Mesothelial cell of epicardium (in vitro differentiated cells): ENCODE results near the gene LRRC37A. TPM values are rescaled to one million over a fixed set of nuclear protein-coding genes. Genes with fewer than 3 reads are reported as not detected.
"Not testable (repeated sequence)": the region's sequence is repeated elsewhere in the genome, so short reads cannot be mapped to it uniquely, and the experiment has no call there.

Experiments
- DNase-seq, 2 experiments: peaks; one replicate each; pipeline ENCODE4 v3.0.0; 2021; ENCODE audit warnings: low spot score in 2 of 2; ENCODE audit not compliant: unreplicated experiment in 2 of 2
- H3K27ac Mint-ChIP-seq: 2 replicates; pipeline ENCODE4 v1.8.0; 2021; ENCODE audit warnings: mixed read lengths
- H3K27me3 Mint-ChIP-seq: 2 replicates; pipeline ENCODE4 v1.8.0; 2021; ENCODE audit warnings: low read depth, mixed read lengths
- H3K36me3 Mint-ChIP-seq: 2 replicates; pipeline ENCODE4 v1.8.0; 2021; ENCODE audit warnings: mixed read lengths
- H3K4me1 Mint-ChIP-seq: 2 replicates; pipeline ENCODE4 v1.8.0; 2021; ENCODE audit warnings: mixed read lengths
- H3K4me3 Mint-ChIP-seq: 2 replicates; pipeline ENCODE4 v1.8.0; 2021; ENCODE audit warnings: mild to moderate bottlenecking, moderate library complexity, mixed read lengths
- H3K9me3 Mint-ChIP-seq: 2 replicates; pipeline ENCODE4 v1.8.0; 2021; ENCODE audit warnings: mixed read lengths
- CTCF ChIP-seq: fragments of 200-600 bp; sonication (generic); IDR thresholded peaks from one replicate; pipeline ENCODE4 v1.5.0; 2021; ENCODE audit warnings: antibody characterized with exemption; ENCODE audit not compliant: unreplicated experiment
- total RNA-seq: library from RNA; stranded (reverse); gene quantifications from 3 replicates; pipeline ENCODE4 v1.2.1, GENCODE V29; 2021

The LRRC37A gene
- total RNA-seq, 1 donor from 2014 or later = 7.3 TPM

- no peaks in the 10 kb centered on the region for H3K9me3 Mint-ChIP-seq
- no peak for TF ChIP-seq CTCF
- H3K4me3 Mint-ChIP-seq = no peak overlapping the region
- no peaks in the 10 kb centered on the region for H3K36me3 Mint-ChIP-seq
- H3K27ac Mint-ChIP-seq = no peak overlapping the region
- no peaks in the 10 kb centered on the region for H3K4me1 Mint-ChIP-seq
- peaks cover 48% of the 10 kb centered on the region for H3K27me3 Mint-ChIP-seq
- no peak for DNase-seq
Observed at GRCh38 chr17:46274238-46274637, 20.7 kb upstream of the LRRC37A start.

GRCh38 chr17:46276728-46277479, 18.0 kb upstream of the LRRC37A start:
- not testable (repeated sequence) for DNase-seq, H3K9me3 Mint-ChIP-seq, H3K4me1 Mint-ChIP-seq, H3K27ac Mint-ChIP-seq, H3K36me3 Mint-ChIP-seq, H3K4me3 Mint-ChIP-seq
- peaks cover 32% of the 10 kb centered on the region for H3K27me3 Mint-ChIP-seq

GRCh38 chr17:46281336-46281735, 13.6 kb upstream of the LRRC37A start:
- not testable (repeated sequence) for H3K9me3 Mint-ChIP-seq, H3K36me3 Mint-ChIP-seq, H3K27ac Mint-ChIP-seq, H3K27me3 Mint-ChIP-seq, H3K4me3 Mint-ChIP-seq, H3K4me1 Mint-ChIP-seq, DNase-seq

GRCh38 chr17:46282635-46283034, 12.3 kb upstream of the LRRC37A start:
- peak in 1 of 2 experiments; percentile 25 for DNase-seq
- not testable (repeated sequence) for H3K4me1 Mint-ChIP-seq, H3K27ac Mint-ChIP-seq, H3K9me3 Mint-ChIP-seq, H3K36me3 Mint-ChIP-seq, H3K4me3 Mint-ChIP-seq, H3K27me3 Mint-ChIP-seq

- H3K9me3 Mint-ChIP-seq = not testable (repeated sequence)
Observed at GRCh38 chr17:46284467-46284866, 10.5 kb upstream of the LRRC37A start.

GRCh38 chr17:46285500-46285899, 9.4 kb upstream of the LRRC37A start:
- H3K4me3 Mint-ChIP-seq, H3K36me3 Mint-ChIP-seq, H3K4me1 Mint-ChIP-seq, H3K9me3 Mint-ChIP-seq, DNase-seq, H3K27me3 Mint-ChIP-seq, H3K27ac Mint-ChIP-seq: not testable (repeated sequence)

More at GRCh38 chr17:46284467-46284866, 10.5 kb upstream of the LRRC37A start:
- H3K36me3 Mint-ChIP-seq, DNase-seq, H3K4me1 Mint-ChIP-seq, H3K4me3 Mint-ChIP-seq, H3K27ac Mint-ChIP-seq, H3K27me3 Mint-ChIP-seq: not testable (repeated sequence)

- not testable (repeated sequence) for DNase-seq, H3K36me3 Mint-ChIP-seq, H3K27me3 Mint-ChIP-seq, H3K9me3 Mint-ChIP-seq, H3K4me1 Mint-ChIP-seq, H3K4me3 Mint-ChIP-seq
- peak overlapping the region; percentile 26 for H3K27ac Mint-ChIP-seq
- TF ChIP-seq CTCF = peak; percentile 78
Observed at GRCh38 chr17:46286764-46287221, 8.1 kb upstream of the LRRC37A start.

- not testable (repeated sequence) for DNase-seq, H3K9me3 Mint-ChIP-seq, H3K4me3 Mint-ChIP-seq, H3K27me3 Mint-ChIP-seq, H3K4me1 Mint-ChIP-seq, H3K36me3 Mint-ChIP-seq
- peak overlapping the region; percentile 20 for H3K27ac Mint-ChIP-seq
Observed at GRCh38 chr17:46287587-46287986, 7.3 kb upstream of the LRRC37A start.

- not testable (repeated sequence) for H3K4me3 Mint-ChIP-seq, H3K4me1 Mint-ChIP-seq, H3K27ac Mint-ChIP-seq, H3K36me3 Mint-ChIP-seq, DNase-seq, H3K9me3 Mint-ChIP-seq, H3K27me3 Mint-ChIP-seq
Observed at GRCh38 chr17:46290906-46291546, 3.9 kb upstream of the LRRC37A start.

- not testable (repeated sequence) for H3K27me3 Mint-ChIP-seq, H3K27ac Mint-ChIP-seq, H3K9me3 Mint-ChIP-seq, DNase-seq, H3K36me3 Mint-ChIP-seq, H3K4me1 Mint-ChIP-seq, H3K4me3 Mint-ChIP-seq
Observed at GRCh38 chr17:46291618-46292017, 3.3 kb upstream of the LRRC37A start.

GRCh38 chr17:46341220-46341619, 46.3 kb downstream of the LRRC37A start:
- H3K36me3 Mint-ChIP-seq, DNase-seq, H3K9me3 Mint-ChIP-seq, H3K27ac Mint-ChIP-seq, H3K4me1 Mint-ChIP-seq, H3K4me3 Mint-ChIP-seq, H3K27me3 Mint-ChIP-seq: not testable (repeated sequence)

GRCh38 chr17:46342131-46342530, 47.2 kb downstream of the LRRC37A start:
- not testable (repeated sequence) for H3K36me3 Mint-ChIP-seq, H3K27me3 Mint-ChIP-seq, H3K9me3 Mint-ChIP-seq, H3K27ac Mint-ChIP-seq, H3K4me3 Mint-ChIP-seq, H3K4me1 Mint-ChIP-seq, DNase-seq
